K562 (cell line): ENCODE data around the gene GCHFR. TPM values are rescaled to one million over a fixed set of nuclear protein-coding genes. Genes with fewer than 3 reads are reported as not detected.
A peak's percentile ranks its signal among the peaks of the same experiment; 100 is the strongest.

Experiments used
- CHD1 ChIP-seq: fragments of 200-600 bp; sonication (generic); IDR thresholded peaks from one replicate; pipeline ENCODE4 v1.6.1; 2012; ENCODE audit warnings: mild to moderate bottlenecking, moderate library complexity, low read length, inconsistent platforms
- CHD4 ChIP-seq: fragments of 200-600 bp; sonication (generic); IDR thresholded peaks from 3 replicates; pipeline ENCODE4 v1.6.1; 2012; ENCODE audit warnings: low read depth, mild to moderate bottlenecking, mixed read lengths, low read length, inconsistent platforms; ENCODE audit not compliant: insufficient read depth, insufficient replicate concordance, poor library complexity, severe bottlenecking
- HOMEZ ChIP-seq: fragments of 250-450 bp; sonication (Bioruptor Pico); IDR thresholded peaks from 2 replicates; pipeline ENCODE4 v1.4.0; 2020; ENCODE audit warnings: mild to moderate bottlenecking, moderate library complexity
- KDM1A ChIP-seq, 2 experiments: fragments of 450-650 bp; IDR thresholded peaks; 2 replicates each; pipeline ENCODE4 v1.6.1; 2016; ENCODE audit warnings: mild to moderate bottlenecking in 2 of 2
- NR0B1 ChIP-seq: fragments of 450-650 bp; IDR thresholded peaks from one replicate; pipeline ENCODE4 v1.6.1; 2018; ENCODE audit warnings: mild to moderate bottlenecking, moderate library complexity; ENCODE audit not compliant: partially characterized antibody
- POLR2AphosphoS2 ChIP-seq: IDR thresholded peaks from 2 replicates; pipeline ENCODE4 v1.6.1; 2012; ENCODE audit warnings: low read length, improper control_type of control experiment
- RAD51 ChIP-seq: fragments of 450-650 bp; IDR thresholded peaks from 2 replicates; pipeline ENCODE4 v1.7.1; 2016; ENCODE audit warnings: low read depth, mild to moderate bottlenecking, borderline replicate concordance
- RBM25 ChIP-seq: fragments of 200-400 bp; formaldehyde crosslinking; IDR thresholded peaks from 2 replicates; pipeline ENCODE4 v1.6.1; 2018; ENCODE audit warnings: low read length, low read depth, moderate library complexity; ENCODE audit not compliant: severe bottlenecking
- SMARCA5 ChIP-seq: fragments of 450-650 bp; IDR thresholded peaks from 2 replicates; pipeline ENCODE4 v1.6.1; 2016
- TAF15 ChIP-seq: fragments of 200-400 bp; formaldehyde crosslinking; IDR thresholded peaks from 2 replicates; pipeline ENCODE4 v1.6.1; 2017; ENCODE audit warnings: mild to moderate bottlenecking, low read depth, low read length, moderate library complexity
- TRIM28 ChIP-seq: fragments of 450-650 bp; IDR thresholded peaks from 2 replicates; pipeline ENCODE4 v1.6.1; 2017
- ZFP36 ChIP-seq: fragments of 150-350 bp; IDR thresholded peaks from 2 replicates; pipeline ENCODE4 v1.6.1; 2018; ENCODE audit warnings: low read length, low read depth; ENCODE audit not compliant: partially characterized antibody
- ZNF277 ChIP-seq: fragments of 250-450 bp; sonication (Bioruptor Pico); IDR thresholded peaks from 2 replicates; pipeline ENCODE4 v1.8.0; 2022; ENCODE audit warnings: inconsistent platforms, mild to moderate bottlenecking, moderate library complexity, borderline replicate concordance
- polyA plus RNA-seq, 8 experiments: library from polyadenylated mRNA; depleted of rRNA in 4 of 8; stranded (reverse) in 5 of 8; unstranded in 3 of 8; fragments of >200 nt; fragmentation: Nextera tagmentation in 2 of 8; fragmentation: Illumina TruSeq in 1 of 8; extraction: Ambion mirVana in 2 of 8; extraction: Trizol in 1 of 8; gene quantifications; 2 replicates each; pipeline versions ENCODE4 v1.2.1 to v1.2.3, GENCODE V29; 2011 to 2014; ENCODE audit warnings: inconsistent platforms in 1 of 8, missing spikeins in 1 of 8
- total RNA-seq, 7 experiments: library from RNA; depleted of rRNA in 6 of 7; stranded (reverse); fragments of >200 nt in 6 of 7; fragmentation: Illumina TruSeq in 2 of 7; extraction: Trizol in 2 of 7; gene quantifications; 2 replicates each; pipeline versions ENCODE4 v1.2.1 to v1.2.3, GENCODE V29; 2011 to 2021; ENCODE audit warnings: low replicate concordance in 1 of 7
- TF ChIP-seq, protein P1 (sequence below): sonication (generic); formaldehyde crosslinking; IDR thresholded peaks from 2 replicates; pipeline ENCODE4 v1.8.1; 2023; ENCODE audit warnings: missing genetic modification reagents, mild to moderate bottlenecking, borderline replicate concordance
- TF ChIP-seq, protein P2 (sequence below): fragments of 450-650 bp; IDR thresholded peaks from 2 replicates; pipeline ENCODE4 v1.6.1; 2016; ENCODE audit warnings: low read depth, mild to moderate bottlenecking, moderate library complexity
- TF ChIP-seq, protein P3 (sequence below): sonication (generic); formaldehyde crosslinking; IDR thresholded peaks from 2 replicates; pipeline ENCODE4 v1.8.1; 2023; ENCODE audit warnings: mild to moderate bottlenecking, missing genetic modification reagents

GCHFR gene
- total and polyA plus RNA-seq, 9 of the 15 experiments (the other 6 are each of a cell fraction or from before 2014, with no cell fraction given), result 8.7 to 83.5 (median 20.8) TPM

- TF ChIP-seq, protein P1, sequence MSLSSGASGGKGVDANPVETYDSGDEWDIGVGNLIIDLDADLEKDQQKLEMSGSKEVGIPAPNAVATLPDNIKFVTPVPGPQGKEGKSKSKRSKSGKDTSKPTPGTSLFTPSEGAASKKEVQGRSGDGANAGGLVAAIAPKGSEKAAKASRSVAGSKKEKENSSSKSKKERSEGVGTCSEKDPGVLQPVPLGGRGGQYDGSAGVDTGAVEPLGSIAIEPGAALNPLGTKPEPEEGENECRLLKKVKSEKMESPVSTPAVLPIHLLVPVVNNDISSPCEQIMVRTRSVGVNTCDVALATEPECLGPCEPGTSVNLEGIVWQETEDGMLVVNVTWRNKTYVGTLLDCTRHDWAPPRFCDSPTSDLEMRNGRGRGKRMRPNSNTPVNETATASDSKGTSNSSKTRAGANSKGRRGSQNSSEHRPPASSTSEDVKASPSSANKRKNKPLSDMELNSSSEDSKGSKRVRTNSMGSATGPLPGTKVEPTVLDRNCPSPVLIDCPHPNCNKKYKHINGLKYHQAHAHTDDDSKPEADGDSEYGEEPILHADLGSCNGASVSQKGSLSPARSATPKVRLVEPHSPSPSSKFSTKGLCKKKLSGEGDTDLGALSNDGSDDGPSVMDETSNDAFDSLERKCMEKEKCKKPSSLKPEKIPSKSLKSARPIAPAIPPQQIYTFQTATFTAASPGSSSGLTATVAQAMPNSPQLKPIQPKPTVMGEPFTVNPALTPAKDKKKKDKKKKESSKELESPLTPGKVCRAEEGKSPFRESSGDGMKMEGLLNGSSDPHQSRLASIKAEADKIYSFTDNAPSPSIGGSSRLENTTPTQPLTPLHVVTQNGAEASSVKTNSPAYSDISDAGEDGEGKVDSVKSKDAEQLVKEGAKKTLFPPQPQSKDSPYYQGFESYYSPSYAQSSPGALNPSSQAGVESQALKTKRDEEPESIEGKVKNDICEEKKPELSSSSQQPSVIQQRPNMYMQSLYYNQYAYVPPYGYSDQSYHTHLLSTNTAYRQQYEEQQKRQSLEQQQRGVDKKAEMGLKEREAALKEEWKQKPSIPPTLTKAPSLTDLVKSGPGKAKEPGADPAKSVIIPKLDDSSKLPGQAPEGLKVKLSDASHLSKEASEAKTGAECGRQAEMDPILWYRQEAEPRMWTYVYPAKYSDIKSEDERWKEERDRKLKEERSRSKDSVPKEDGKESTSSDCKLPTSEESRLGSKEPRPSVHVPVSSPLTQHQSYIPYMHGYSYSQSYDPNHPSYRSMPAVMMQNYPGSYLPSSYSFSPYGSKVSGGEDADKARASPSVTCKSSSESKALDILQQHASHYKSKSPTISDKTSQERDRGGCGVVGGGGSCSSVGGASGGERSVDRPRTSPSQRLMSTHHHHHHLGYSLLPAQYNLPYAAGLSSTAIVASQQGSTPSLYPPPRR (CRISPR knock-in tag), result no peak
- TF ChIP-seq ZFP36 (no peak), CHD1 (no peak), TAF15 (no peak), NR0B1 (no peak), RBM25 (peak; percentile 86), HOMEZ (CRISPR knock-in tag) (no peak), ZNF277 (no peak), POLR2AphosphoS2 (no peak), RAD51 (no peak), KDM1A (IDR thresholded peaks at IDR 0.05) (peak; percentile 75 to 76), SMARCA5 (peak; percentile 84), CHD4 (peak; percentile 83), TRIM28 (no peak)
- TF ChIP-seq, protein P2, sequence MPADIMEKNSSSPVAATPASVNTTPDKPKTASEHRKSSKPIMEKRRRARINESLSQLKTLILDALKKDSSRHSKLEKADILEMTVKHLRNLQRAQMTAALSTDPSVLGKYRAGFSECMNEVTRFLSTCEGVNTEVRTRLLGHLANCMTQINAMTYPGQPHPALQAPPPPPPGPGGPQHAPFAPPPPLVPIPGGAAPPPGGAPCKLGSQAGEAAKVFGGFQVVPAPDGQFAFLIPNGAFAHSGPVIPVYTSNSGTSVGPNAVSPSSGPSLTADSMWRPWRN, result no peak
- TF ChIP-seq, protein P3, sequence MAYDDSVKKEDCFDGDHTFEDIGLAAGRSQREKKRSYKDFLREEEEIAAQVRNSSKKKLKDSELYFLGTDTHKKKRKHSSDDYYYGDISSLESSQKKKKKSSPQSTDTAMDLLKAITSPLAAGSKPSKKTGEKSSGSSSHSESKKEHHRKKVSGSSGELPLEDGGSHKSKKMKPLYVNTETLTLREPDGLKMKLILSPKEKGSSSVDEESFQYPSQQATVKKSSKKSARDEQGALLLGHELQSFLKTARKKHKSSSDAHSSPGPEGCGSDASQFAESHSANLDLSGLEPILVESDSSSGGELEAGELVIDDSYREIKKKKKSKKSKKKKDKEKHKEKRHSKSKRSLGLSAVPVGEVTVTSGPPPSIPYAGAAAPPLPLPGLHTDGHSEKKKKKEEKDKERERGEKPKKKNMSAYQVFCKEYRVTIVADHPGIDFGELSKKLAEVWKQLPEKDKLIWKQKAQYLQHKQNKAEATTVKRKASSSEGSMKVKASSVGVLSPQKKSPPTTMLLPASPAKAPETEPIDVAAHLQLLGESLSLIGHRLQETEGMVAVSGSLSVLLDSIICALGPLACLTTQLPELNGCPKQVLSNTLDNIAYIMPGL (CRISPR knock-in tag), result no peak
These were observed 44.1 kb downstream of the GCHFR start (continued) for GRCh38 chr15:40807888-40808461.
